Esophagus squamous epithelium (tissue), 5 donors: ENCODE results near the gene INPPL1. TPM values are rescaled to one million over a fixed set of nuclear protein-coding genes. Genes with fewer than 3 reads are reported as not detected.

Experiments used
- DNase-seq: peaks from one replicate; lab custom pipeline; 2025; lab: John Stamatoyannopoulos, UW
- H3K27ac ChIP-seq, 4 donors: fragments of 200-600 bp; sonication (generic); one replicate each; pipeline ENCODE4 v1.5.1; 2016 to 2019; ENCODE audit warnings: mild to moderate bottlenecking in 1 of 4
- H3K27me3 ChIP-seq, 4 donors: fragments of 200-600 bp; sonication (generic); 1 replicate in 3 of 4; 2 replicates in 1 of 4; pipeline versions ENCODE4 v1.5.1 to v1.6.0; 2017 to 2021; ENCODE audit warnings: antibody characterized with exemption in 1 of 4
- H3K36me3 ChIP-seq, 3 donors: fragments of 200-600 bp; sonication (generic); one replicate each; pipeline ENCODE4 v1.5.1; 2016 to 2019
- H3K4me1 ChIP-seq, 3 donors: fragments of 200-600 bp; sonication (generic); one replicate each; pipeline ENCODE4 v1.5.1; 2017 to 2019
- H3K4me3 ChIP-seq, 4 donors: fragments of 200-600 bp; sonication (generic); 1 replicate in 3 of 4; 2 replicates in 1 of 4; pipeline ENCODE4 v1.5.1; 2016 to 2019; ENCODE audit warnings: mild to moderate bottlenecking in 2 of 4, moderate library complexity in 1 of 4
- H3K9me3 ChIP-seq, 3 donors: fragments of 200-600 bp; sonication (generic); one replicate each; pipeline ENCODE4 v1.5.1; 2016 to 2019
- POLR2A ChIP-seq, 4 donors: fragments of 450-650 bp; IDR thresholded peaks; one replicate each; pipeline ENCODE4 v1.6.1; 2017; ENCODE audit warnings: antibody characterized with exemption in 4 of 4, mild to moderate bottlenecking in 4 of 4, moderate library complexity in 3 of 4
- WGBS, 2 donors: methylation state at CpG; one replicate each; pipeline ENCODE4 v1.1.5; 2018; 5-methylcytosine and 5-hydroxymethylcytosine counted together
- intact Hi-C: fragments of 100-400 bp; cut with DNase I; formaldehyde crosslinking; loops from one replicate; pipeline ENCODE4 v1.15.0; 2022
- total RNA-seq, 4 donors: library from RNA; depleted of rRNA; stranded (reverse); fragments of >200 nt; gene quantifications; one replicate each; pipeline ENCODE4 v1.1.0, GENCODE V29; 2016
- TF ChIP-seq, protein P1 (sequence below), 6 experiments: fragments of 450-650 bp in 4 of 6; fragments of 200-600 bp in 2 of 6; sonication (generic) in 2 of 6; IDR thresholded peaks; one replicate each; pipeline ENCODE4 v1.5.1; 2016 to 2019; ENCODE audit warnings: antibody characterized with exemption in 6 of 6, mild to moderate bottlenecking in 4 of 6, moderate library complexity in 4 of 6
- donor health status: DM: yes; HTN: yes; CAD: no.

The INPPL1 gene
- total RNA-seq, 4 donors from 2014 or later: 22.4 to 61.2 (median 26.3) TPM

DNA sequence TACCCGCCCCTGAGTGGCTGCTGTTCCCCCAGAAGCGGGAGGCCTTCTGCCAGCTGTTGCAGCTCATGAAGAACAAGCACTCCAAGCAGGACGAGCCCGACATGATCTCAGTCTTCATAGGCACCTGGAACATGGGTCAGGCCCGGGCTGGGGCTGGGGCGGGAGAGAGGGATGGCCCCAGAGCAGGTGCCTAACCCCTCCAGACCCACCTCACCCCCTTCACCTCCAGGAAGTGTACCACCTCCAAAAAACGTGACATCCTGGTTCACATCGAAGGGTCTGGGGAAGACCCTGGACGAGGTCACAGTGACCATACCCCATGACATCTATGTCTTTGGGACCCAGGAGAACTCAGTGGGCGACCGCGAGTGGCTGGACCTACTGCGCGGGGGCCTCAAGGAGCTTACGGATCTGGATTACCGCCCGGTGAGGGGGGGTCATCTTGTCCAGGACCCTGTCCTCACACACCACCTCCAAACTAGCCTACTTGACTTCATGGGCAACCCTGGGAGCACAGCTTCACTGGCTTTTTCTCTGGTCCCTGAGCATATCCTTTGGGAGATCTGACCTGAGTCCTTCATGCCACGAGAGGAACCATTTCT lies 6.3 kb downstream of the INPPL1 start:
- intact Hi-C loops: no loop called here
- Histone ChIP-seq H3K9me3 (no peaks in the 10 kb centered on the region), H3K27me3 (no peaks in the 10 kb centered on the region), H3K27ac (no peak overlapping the region), H3K36me3 (peaks cover 55 to 93% (median 60%) of the 10 kb centered on the region in 3 donors), H3K4me1 (peaks cover 6 to 38% (median 9%) of the 10 kb centered on the region in 3 donors), H3K4me3 (no peak overlapping the region)
- no peak for DNase-seq
- TF ChIP-seq, protein P1, sequence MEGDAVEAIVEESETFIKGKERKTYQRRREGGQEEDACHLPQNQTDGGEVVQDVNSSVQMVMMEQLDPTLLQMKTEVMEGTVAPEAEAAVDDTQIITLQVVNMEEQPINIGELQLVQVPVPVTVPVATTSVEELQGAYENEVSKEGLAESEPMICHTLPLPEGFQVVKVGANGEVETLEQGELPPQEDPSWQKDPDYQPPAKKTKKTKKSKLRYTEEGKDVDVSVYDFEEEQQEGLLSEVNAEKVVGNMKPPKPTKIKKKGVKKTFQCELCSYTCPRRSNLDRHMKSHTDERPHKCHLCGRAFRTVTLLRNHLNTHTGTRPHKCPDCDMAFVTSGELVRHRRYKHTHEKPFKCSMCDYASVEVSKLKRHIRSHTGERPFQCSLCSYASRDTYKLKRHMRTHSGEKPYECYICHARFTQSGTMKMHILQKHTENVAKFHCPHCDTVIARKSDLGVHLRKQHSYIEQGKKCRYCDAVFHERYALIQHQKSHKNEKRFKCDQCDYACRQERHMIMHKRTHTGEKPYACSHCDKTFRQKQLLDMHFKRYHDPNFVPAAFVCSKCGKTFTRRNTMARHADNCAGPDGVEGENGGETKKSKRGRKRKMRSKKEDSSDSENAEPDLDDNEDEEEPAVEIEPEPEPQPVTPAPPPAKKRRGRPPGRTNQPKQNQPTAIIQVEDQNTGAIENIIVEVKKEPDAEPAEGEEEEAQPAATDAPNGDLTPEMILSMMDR (IDR thresholded peaks at IDR 0.05): no peak
- no peak for TF ChIP-seq POLR2A (IDR thresholded peaks at IDR 0.05)
- 80 to 87% methylated on average over 6 to 9 of the region's 18 CpGs for WGBS, 2 donors

DNA sequence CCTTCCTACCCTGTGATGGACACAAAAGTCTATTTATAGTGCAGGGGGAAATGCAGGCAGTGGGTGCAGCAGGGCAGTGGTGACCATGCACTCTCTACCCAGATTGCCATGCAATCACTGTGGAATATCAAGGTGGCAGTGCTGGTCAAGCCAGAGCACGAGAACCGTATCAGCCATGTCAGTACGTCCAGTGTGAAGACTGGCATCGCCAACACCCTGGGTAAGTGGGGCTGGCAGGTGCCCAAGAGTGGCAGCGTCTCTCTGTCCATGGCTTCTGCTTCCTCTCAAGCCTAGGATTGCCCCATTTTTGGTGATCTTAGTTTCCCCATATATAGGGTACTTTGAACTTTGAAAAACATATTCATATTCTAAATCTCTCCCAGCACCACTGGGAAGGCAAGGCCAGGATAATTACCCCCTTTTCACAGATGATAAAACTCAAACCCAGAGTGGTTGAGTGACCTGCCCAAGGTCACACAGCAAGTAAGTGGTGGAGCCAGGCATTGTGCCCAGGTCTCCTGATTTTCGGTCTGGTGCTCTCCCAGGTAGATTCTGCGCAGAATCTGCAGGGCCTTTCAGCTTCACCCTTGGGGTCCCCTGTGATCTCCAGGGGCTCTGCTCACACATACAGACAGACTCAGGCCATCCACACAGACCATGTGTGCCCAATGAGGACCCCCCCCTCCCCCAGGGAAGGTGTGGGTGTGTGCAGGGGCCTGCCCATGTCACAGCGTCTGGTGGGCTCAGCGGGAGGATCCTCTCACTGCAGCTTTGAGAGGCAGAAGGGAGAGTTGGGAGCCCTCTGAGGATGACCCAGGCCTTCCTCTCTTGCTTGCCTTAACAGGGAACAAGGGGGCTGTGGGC lies 7.1 kb downstream of the INPPL1 start:
- no peak for DNase-seq
- WGBS, 2 donors: 80 to 88% methylated on average over 4 to 8 of the region's 9 CpGs
- Histone ChIP-seq H3K27me3 (no peaks in the 10 kb centered on the region), H3K36me3 (peaks cover 58 to 97% (median 61%) of the 10 kb centered on the region in 3 donors), H3K4me1 (peaks cover 6 to 38% (median 8%) of the 10 kb centered on the region in 3 donors), H3K27ac (no peak overlapping the region), H3K9me3 (no peaks in the 10 kb centered on the region), H3K4me3 (no peak overlapping the region)
- intact Hi-C loops: no loop called here
- no peak for TF ChIP-seq POLR2A (IDR thresholded peaks at IDR 0.05)
- TF ChIP-seq, protein P1 (IDR thresholded peaks at IDR 0.05): no peak

GRCh38 chr11:72232260-72233055 lies 7.9 kb downstream of the INPPL1 start:
- Histone ChIP-seq H3K4me1 (peaks cover 3 to 35% (median 5%) of the 10 kb centered on the region in 3 donors), H3K4me3 (no peak overlapping the region), H3K27ac (no peak overlapping the region), H3K36me3 (peaks cover 64 to 100% (median 70%) of the 10 kb centered on the region in 3 donors), H3K9me3 (no peaks in the 10 kb centered on the region), H3K27me3 (no peaks in the 10 kb centered on the region)
- DNase-seq: no peak
- TF ChIP-seq, protein P1 (IDR thresholded peaks at IDR 0.05): no peak
- no peak for TF ChIP-seq POLR2A (IDR thresholded peaks at IDR 0.05)
- 89 to 93% methylated on average over 14 to 16 of the region's 18 CpGs for WGBS, 2 donors
- intact Hi-C loops: no loop called here

- no peak for DNase-seq
- intact Hi-C loops: no loop called here
- H3K27ac ChIP-seq: no peak overlapping the region
Measured at GRCh38 chr11:72233056-72233772, 8.6 kb downstream of the INPPL1 start.

More at GRCh38 chr11:72233056-72233772, 8.6 kb downstream of the INPPL1 start:
- WGBS, 2 donors: 80 to 81% methylated on average over 4 to 5 of the region's 13 CpGs
- H3K27me3 ChIP-seq: no peaks in the 10 kb centered on the region
- peaks cover 65 to 100% (median 67%) of the 10 kb centered on the region in 3 donors for H3K36me3 ChIP-seq
- no peak overlapping the region for H3K4me3 ChIP-seq
- H3K4me1 ChIP-seq: peaks cover 4 to 35% (median 5%) of the 10 kb centered on the region in 3 donors
- no peaks in the 10 kb centered on the region for H3K9me3 ChIP-seq
- TF ChIP-seq POLR2A (IDR thresholded peaks at IDR 0.05): no peak
- TF ChIP-seq, protein P1 (IDR thresholded peaks at IDR 0.05): no peak
